ENCODE data around the gene PYGO2.

GRCh38 chr1:154966111-154966510 lies 4.5 kb upstream of the PYGO2 start:
- TF ChIP-seq CTCF (IDR thresholded peaks at IDR 0.05) (no peak), POLR2A (IDR thresholded peaks at IDR 0.05) (no peak), POLR2AphosphoS5 (IDR thresholded peaks at IDR 0.05; ENCODE audit: insufficient read depth in 1 of 2, low read depth in 1 of 2) (no peak)
